HepG2 (cell line): Measurements from ENCODE around the gene FBLN5. TPM values are rescaled to one million over a fixed set of nuclear protein-coding genes. Genes with fewer than 3 reads are reported as not detected.

Experiments
- ATAC-seq: fragments of 200-7000 bp; cut with Tn5 transposase; 3 replicates; pipeline ENCODE4 v1.9.1; 2020; ENCODE audit warnings: mild to moderate bottlenecking, moderate library complexity
- BruUV-seq: library from RNA; stranded (reverse); fragments of 400-500 nt; replicated peaks from 2 replicates; lab custom pipeline; 2021; lab: Mats Ljungman, UMichigan
- CTCF ChIA-PET: fragments of 300-600 bp; formaldehyde crosslinking; extraction: SDS; loops from one replicate; lab custom pipeline; 2021; ENCODE audit warnings: low total read pairs, inconsistent platforms, low intra/inter-chr PET ratio; lab: Yijun Ruan, JAX
- POLR2A ChIA-PET: fragments of 350-600 bp; sonication (Branson Sonifier 250); formaldehyde crosslinking; loops from one replicate; lab custom pipeline; 2020; ENCODE audit warnings: antibody characterized with exemption, inconsistent platforms; lab: Yijun Ruan, JAX
- DNase-seq: peaks from one replicate; pipeline ENCODE4 v3.0.0-alpha.2; 2015; ENCODE audit warnings: low spot score
- FAIRE-seq: peaks from 3 replicates; lab custom pipeline; 2011; peaks lifted over from hg19 to GRCh38; lab: Jason Lieb, UNC
- H2AFZ ChIP-seq: one replicate; pipeline ENCODE4 v1.6.1; 2011; ENCODE audit warnings: low read length, inconsistent platforms
- H3K27ac ChIP-seq: fragments of 300-600 bp; 3 replicates; pipeline ENCODE4 v1.8.0; 2011; ENCODE audit warnings: mixed run types, mild to moderate bottlenecking, mixed read lengths, low read length, inconsistent platforms; ENCODE audit not compliant: insufficient read depth; ENCODE audit errors: extremely low read length
- H3K27me3 ChIP-seq, 2 experiments: fragments of 200-600 bp in 1 of 2; 2 replicates in 1 of 2; 3 replicates in 1 of 2; pipeline versions ENCODE4 v1.6.0 to v1.8.0; 2011; ENCODE audit warnings: low read length in 2 of 2, mild to moderate bottlenecking in 2 of 2, moderate library complexity in 2 of 2, inconsistent platforms in 1 of 2; ENCODE audit not compliant: insufficient read depth in 2 of 2, control insufficient read depth in 1 of 2
- H3K36me3 ChIP-seq, 2 experiments: fragments of 200-600 bp in 1 of 2; replicated peaks in 1 of 2; 2 replicates in 1 of 2; 3 replicates in 1 of 2; pipeline versions ENCODE4 v1.5.1 to v1.8.0; 2011; ENCODE audit warnings: low read length in 2 of 2, inconsistent platforms in 1 of 2; ENCODE audit not compliant: insufficient read depth in 2 of 2, control insufficient read depth in 1 of 2
- H3K4me1 ChIP-seq: 2 replicates; pipeline ENCODE4 v1.5.1; 2012; ENCODE audit warnings: low read length, inconsistent platforms; ENCODE audit not compliant: insufficient read depth
- H3K4me2 ChIP-seq: 2 replicates; pipeline ENCODE4 v1.6.0; 2011; ENCODE audit warnings: low read depth, low read length, inconsistent platforms
- H3K4me3 ChIP-seq, 3 experiments: fragments of 200-600 bp in 1 of 3; sonication (generic), shearing (Covaris generic) in 1 of 3; replicated peaks in 1 of 3; 2 replicates each; pipeline ENCODE4 v1.5.1; 2011 to 2016; ENCODE audit warnings: low read length in 3 of 3, inconsistent platforms in 2 of 3, low read depth in 2 of 3, mild to moderate bottlenecking in 2 of 3, control low read depth in 1 of 3, mixed read lengths in 1 of 3; ENCODE audit not compliant: insufficient read depth in 1 of 3
- H3K79me2 ChIP-seq: one replicate; pipeline ENCODE4 v1.6.1; 2011; ENCODE audit warnings: low read length, inconsistent platforms; ENCODE audit not compliant: insufficient read depth
- H3K9ac ChIP-seq: 2 replicates; pipeline ENCODE4 v1.6.0; 2011; ENCODE audit warnings: mild to moderate bottlenecking, low read depth, low read length, inconsistent platforms; ENCODE audit not compliant: insufficient read depth
- H3K9me3 ChIP-seq: 2 replicates; pipeline ENCODE4 v1.5.1; 2012; ENCODE audit warnings: mild to moderate bottlenecking, low read length
- H4K20me1 ChIP-seq: 2 replicates; pipeline ENCODE4 v1.6.0; 2011; ENCODE audit warnings: inconsistent platforms, mild to moderate bottlenecking, low read length, moderate library complexity; ENCODE audit not compliant: insufficient read depth
- ATF2 ChIP-seq: sonication (generic); formaldehyde crosslinking; IDR thresholded peaks from 2 replicates; pipeline ENCODE4 v1.4.0; 2020; ENCODE audit warnings: missing genetic modification reagents
- KAT8 ChIP-seq: IDR thresholded peaks from 2 replicates; pipeline ENCODE4 v1.6.1; 2016; ENCODE audit warnings: missing genetic modification reagents, missing compliant biosample characterization
- MED1 ChIP-seq: sonication (generic); formaldehyde crosslinking; IDR thresholded peaks from 2 replicates; pipeline ENCODE4 v1.4.0; 2020; ENCODE audit warnings: missing genetic modification reagents
- MTA1 ChIP-seq: sonication (generic); formaldehyde crosslinking; IDR thresholded peaks from 2 replicates; pipeline ENCODE4 v1.4.0; 2020; ENCODE audit warnings: missing genetic modification reagents, mild to moderate bottlenecking, borderline replicate concordance
- NRL ChIP-seq: sonication (generic); formaldehyde crosslinking; IDR thresholded peaks from 2 replicates; pipeline ENCODE4 v1.5.0; 2020; ENCODE audit warnings: missing genetic modification reagents, mild to moderate bottlenecking, moderate library complexity, borderline replicate concordance
- ONECUT2 ChIP-seq: sonication (generic); formaldehyde crosslinking; IDR thresholded peaks from 2 replicates; pipeline ENCODE4 v1.4.0; 2020; ENCODE audit warnings: missing genetic modification reagents
- THYN1 ChIP-seq: sonication (generic); formaldehyde crosslinking; IDR thresholded peaks from 2 replicates; pipeline ENCODE4 v1.8.1; 2023; ENCODE audit warnings: low read depth, mild to moderate bottlenecking, moderate library complexity, missing genetic modification reagents, borderline replicate concordance
- ZBTB25 ChIP-seq: IDR thresholded peaks from 2 replicates; pipeline ENCODE4 v1.6.1; 2018; ENCODE audit warnings: missing genetic modification reagents
- ZBTB49 ChIP-seq: sonication (generic); formaldehyde crosslinking; IDR thresholded peaks from 2 replicates; pipeline ENCODE4 v1.4.0; 2020; ENCODE audit warnings: missing genetic modification reagents, borderline replicate concordance
- ZNF556 ChIP-seq: sonication (generic); formaldehyde crosslinking; IDR thresholded peaks from 2 replicates; pipeline ENCODE4 v1.4.0; 2020; ENCODE audit warnings: mild to moderate bottlenecking, missing genetic modification reagents, borderline replicate concordance
- ZNF816 ChIP-seq: sonication (generic); formaldehyde crosslinking; IDR thresholded peaks from 2 replicates; pipeline ENCODE4 v1.8.0; 2022; ENCODE audit warnings: missing genetic modification reagents, mild to moderate bottlenecking, borderline replicate concordance
- WGBS: methylation state at CpG from one replicate; pipeline ENCODE4 v1.1.6; 2017; ENCODE audit warnings: low lambda C conversion rate; 5-methylcytosine and 5-hydroxymethylcytosine counted together
- in situ Hi-C: cut with HindIII; loops from 2 replicates; pipeline ENCODE4 v1.10.0; 2017; ENCODE audit warnings: low pct_unique_long_range_greater_than_20kb; ENCODE audit not compliant: extremely low pct_ligation_motif_present
- intact Hi-C: fragments of 100-400 bp; cut with micrococcal nuclease; formaldehyde crosslinking; loops from one replicate; pipeline ENCODE4 v1.10.0; 2022; ENCODE audit not compliant: unreplicated experiment
- polyA plus RNA-seq, 8 experiments: library from polyadenylated mRNA; depleted of rRNA in 3 of 8; stranded (reverse) in 7 of 8; unstranded in 1 of 8; fragments of >200 nt; fragmentation: Illumina TruSeq in 4 of 8; extraction: Trizol in 4 of 8; gene quantifications; 2 replicates each; pipeline versions ENCODE4 v1.2.1 to v1.2.3, GENCODE V29; 2011 to 2016; ENCODE audit warnings: low read depth in 4 of 8, missing spikeins in 1 of 8, mixed read lengths in 1 of 8; ENCODE audit not compliant: insufficient read depth in 1 of 8
- total RNA-seq, 5 experiments: library from RNA; depleted of rRNA; stranded (reverse); fragments of >200 nt; fragmentation: Illumina TruSeq; extraction: Trizol; gene quantifications; 2 replicates each; pipeline ENCODE4 v1.2.3, GENCODE V29; 2016; ENCODE audit warnings: low read depth in 1 of 5
- TF ChIP-seq, protein P1 (sequence below): sonication (generic); formaldehyde crosslinking; IDR thresholded peaks from 2 replicates; pipeline ENCODE4 v1.8.0; 2022; ENCODE audit warnings: missing genetic modification reagents, low read depth, mild to moderate bottlenecking, borderline replicate concordance

FBLN5 gene
- total and polyA plus RNA-seq, 2 of the 13 experiments (the other 11 are each of a cell fraction or from before 2014, with no cell fraction given) = 0.38 to 0.77 TPM

GRCh38 chr14:91931478-91932088 is 15.9 kb downstream of the FBLN5 start (continued):
- TF ChIP-seq ZBTB25 (CRISPR knock-in tag) (no peak), MED1 (CRISPR knock-in tag) (no peak), ZBTB49 (CRISPR knock-in tag) (no peak), ONECUT2 (CRISPR knock-in tag) (no peak), KAT8 (CRISPR knock-in tag) (no peak), NRL (CRISPR knock-in tag) (no peak)
- TF ChIP-seq, protein P1, sequence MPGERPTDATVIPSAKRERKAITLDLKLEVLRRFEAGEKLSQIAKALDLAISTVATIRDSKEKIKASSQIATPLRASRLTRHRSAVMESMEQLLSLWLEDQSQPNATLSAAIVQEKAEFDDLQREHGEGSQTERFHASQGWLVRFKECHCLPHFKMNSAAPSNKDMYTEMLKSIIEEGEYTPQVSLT (CRISPR knock-in tag) = no peak

- no peaks in the 10 kb centered on the region for H4K20me1 ChIP-seq
- BruUV-seq = no TSS peak
- no peak overlapping the region for H3K9ac ChIP-seq
- no peak for FAIRE-seq
- no peak overlapping the region for H2AFZ ChIP-seq
- H3K27ac ChIP-seq = no peak overlapping the region
- no peaks in the 10 kb centered on the region for H3K27me3 ChIP-seq
- 68% methylated on average over 3 of the region's 3 CpGs for WGBS
- no peak overlapping the region for H3K4me2 ChIP-seq
- no peak overlapping the region for H3K4me3 ChIP-seq
- H3K9me3 ChIP-seq = no peaks in the 10 kb centered on the region
- H3K4me1 ChIP-seq = no peaks in the 10 kb centered on the region
- H3K79me2 ChIP-seq = no peaks in the 10 kb centered on the region
- ChIA-PET CTCF (no interaction called here), POLR2A (no interaction called here)
- in situ Hi-C loops = no loop called here
- ATAC-seq = no peak
- DNase-seq = no peak
- H3K36me3 ChIP-seq = no peaks in the 10 kb centered on the region
- intact Hi-C loops = no loop called here
- TF ChIP-seq ZNF556 (CRISPR knock-in tag) (no peak), ZNF816 (CRISPR knock-in tag) (no peak), THYN1 (CRISPR knock-in tag) (no peak), ATF2 (no peak), MTA1 (no peak)
Measured at GRCh38 chr14:91929700-91930099, 17.8 kb downstream of the FBLN5 start.
